HL-60 (cell line): ENCODE measurements around the gene OPALIN.

Experiments used
- DNase-seq, 2 experiments: peaks; one replicate each; pipeline ENCODE4 v3.0.0-alpha.2; 2010 to 2020; ENCODE audit warnings: low read depth in 1 of 2, low spot score in 1 of 2
- H3K27ac ChIP-seq: fragments of 250-450 bp; sonication (Bioruptor Pico); replicated peaks from 2 replicates; pipeline ENCODE4 v1.5.1; 2020; ENCODE audit warnings: mild to moderate bottlenecking, moderate library complexity
- H3K27me3 ChIP-seq: fragments of 250-450 bp; sonication (Bioruptor Pico); 2 replicates; pipeline ENCODE4 v1.5.1; 2021; ENCODE audit warnings: mild to moderate bottlenecking, moderate library complexity; ENCODE audit not compliant: insufficient read depth, poor library complexity, severe bottlenecking
- H3K4me3 ChIP-seq: replicated peaks from 2 replicates; pipeline ENCODE4 v1.5.1; 2011; ENCODE audit warnings: mild to moderate bottlenecking, control low read depth, low read length; ENCODE audit not compliant: insufficient read depth
- CTCF ChIP-seq: IDR thresholded peaks from one replicate; pipeline ENCODE4 v1.5.1; 2011; ENCODE audit warnings: low read length, control low read depth, inconsistent platforms; ENCODE audit not compliant: insufficient read depth
- GABPA ChIP-seq: IDR thresholded peaks from 2 replicates; pipeline ENCODE4 v1.6.1; 2012; ENCODE audit warnings: low read depth
- POLR2AphosphoS5 ChIP-seq: IDR thresholded peaks from 2 replicates; pipeline ENCODE4 v1.6.1; 2012; ENCODE audit warnings: low read depth
- REST ChIP-seq: IDR thresholded peaks from 2 replicates; pipeline ENCODE4 v1.6.1; 2012; ENCODE audit warnings: low read depth; ENCODE audit not compliant: insufficient replicate concordance
- SPI1 ChIP-seq: IDR thresholded peaks from 2 replicates; pipeline ENCODE4 v1.6.1; 2012; ENCODE audit warnings: low read depth, mild to moderate bottlenecking, borderline replicate concordance

The OPALIN gene

GRCh38 chr10:96313344-96313743, 45.5 kb downstream of the OPALIN start:
- TF ChIP-seq GABPA (no peak), SPI1 (no peak), POLR2AphosphoS5 (no peak), CTCF (no peak), REST (no peak)

GRCh38 chr10:96311180-96311715, 47.6 kb downstream of the OPALIN start:
- Histone ChIP-seq H3K27ac (no peak overlapping the region), H3K4me3 (no peak overlapping the region)
- TF ChIP-seq CTCF (no peak), REST (no peak), GABPA (no peak), POLR2AphosphoS5 (no peak), SPI1 (no peak)

More at GRCh38 chr10:96313344-96313743, 45.5 kb downstream of the OPALIN start:
- H3K4me3 ChIP-seq, result no peak overlapping the region
- DNase-seq, result no peak
- H3K27me3 ChIP-seq, result no peaks in the 10 kb centered on the region
- H3K27ac ChIP-seq, result no peak overlapping the region

GRCh38 chr10:96310321-96310669, 48.5 kb downstream of the OPALIN start:
- no peak for DNase-seq
- H3K27me3 ChIP-seq, result no peaks in the 10 kb centered on the region
- no peak for TF ChIP-seq SPI1
- no peak for TF ChIP-seq CTCF
- no peak for TF ChIP-seq GABPA
- no peak for TF ChIP-seq REST
- no peak for TF ChIP-seq POLR2AphosphoS5
- no peak overlapping the region for H3K4me3 ChIP-seq
- no peak overlapping the region for H3K27ac ChIP-seq

More at GRCh38 chr10:96311180-96311715, 47.6 kb downstream of the OPALIN start:
- H3K27me3 ChIP-seq, result no peaks in the 10 kb centered on the region
- no peak for DNase-seq
